ENCODE measurements around the gene DHFR2. TPM values are rescaled to one million over a fixed set of nuclear protein-coding genes. Genes with fewer than 3 reads are reported as not detected.

The DHFR2 gene
- total RNA-seq, 1 donor from 2014 or later = 8.0 TPM

GRCh38 chr3:94043285-94043684 lies 19.4 kb downstream of the DHFR2 start:
- H3K27me3 Mint-ChIP-seq = no peaks in the 10 kb centered on the region
- H3K36me3 Mint-ChIP-seq = peaks cover 15% of the 10 kb centered on the region
- no peak overlapping the region for H3K4me3 Mint-ChIP-seq
- DNase-seq (ENCODE audit: extremely low spot score, unreplicated experiment) = no peak
- no peak for TF ChIP-seq CTCF (conservative IDR thresholded peaks at IDR 0.05)
- no peak overlapping the region for H3K27ac Mint-ChIP-seq
- no peaks in the 10 kb centered on the region for H3K9me3 Mint-ChIP-seq
- H3K4me1 Mint-ChIP-seq (ENCODE audit: unreplicated experiment) = no peaks in the 10 kb centered on the region

- H3K9me3 Mint-ChIP-seq = peaks cover 3% of the 10 kb centered on the region
- H3K27me3 Mint-ChIP-seq = no peaks in the 10 kb centered on the region
- H3K27ac Mint-ChIP-seq = no peak overlapping the region
- no peak for DNase-seq (ENCODE audit: extremely low spot score, unreplicated experiment)
- H3K4me1 Mint-ChIP-seq (ENCODE audit: unreplicated experiment) = no peaks in the 10 kb centered on the region
- no peak overlapping the region for H3K4me3 Mint-ChIP-seq
- peak; percentile 68 for TF ChIP-seq CTCF (conservative IDR thresholded peaks at IDR 0.05)
- H3K36me3 Mint-ChIP-seq = peaks cover 13% of the 10 kb centered on the region
Measured at GRCh38 chr3:94036909-94037507, 25.7 kb downstream of the DHFR2 start.

- H3K9me3 Mint-ChIP-seq = peaks cover 6% of the 10 kb centered on the region
- DNase-seq (ENCODE audit: extremely low spot score, unreplicated experiment) = no peak
- H3K27ac Mint-ChIP-seq = peak within 1 kb of the TSS; percentile 91
- peaks cover 7% of the 10 kb centered on the region for H3K36me3 Mint-ChIP-seq
- TF ChIP-seq CTCF (conservative IDR thresholded peaks at IDR 0.05) = no peak
- peak within 1 kb of the TSS; percentile 85 for H3K4me3 Mint-ChIP-seq
- H3K4me1 Mint-ChIP-seq (ENCODE audit: unreplicated experiment) = no peaks in the 10 kb centered on the region
- no peaks in the 10 kb centered on the region for H3K27me3 Mint-ChIP-seq
Measured at GRCh38 chr3:94028093-94028837, 34.5 kb downstream of the DHFR2 start, which contains the start of gene STX19. TSS of gene STX19 (minus strand) at chr3:94028597. CDS start at chr3:94015269, 13,328 bp downstream.

- Mint-ChIP-seq H3K4me1 (ENCODE audit: unreplicated experiment) (no peaks in the 10 kb centered on the region), H3K4me3 (peak overlapping the region; percentile 1), H3K9me3 (no peaks in the 10 kb centered on the region), H3K27ac (no peak overlapping the region), H3K27me3 (no peaks in the 10 kb centered on the region), H3K36me3 (peaks cover under 1% of the 10 kb centered on the region)
- no peak for DNase-seq (ENCODE audit: extremely low spot score, unreplicated experiment)
- no peak for TF ChIP-seq CTCF (conservative IDR thresholded peaks at IDR 0.05)
Measured at GRCh38 chr3:94026623-94027022, 36.1 kb downstream of the DHFR2 start.

- no peaks in the 10 kb centered on the region for H3K27me3 Mint-ChIP-seq
- H3K36me3 Mint-ChIP-seq = peaks cover 4% of the 10 kb centered on the region
- no peaks in the 10 kb centered on the region for H3K9me3 Mint-ChIP-seq
- no peak for DNase-seq (ENCODE audit: extremely low spot score, unreplicated experiment)
- no peak for TF ChIP-seq CTCF (conservative IDR thresholded peaks at IDR 0.05)
- H3K27ac Mint-ChIP-seq = no peak overlapping the region
- H3K4me1 Mint-ChIP-seq (ENCODE audit: unreplicated experiment) = no peaks in the 10 kb centered on the region
- H3K4me3 Mint-ChIP-seq = no peak overlapping the region
Measured at GRCh38 chr3:94024385-94024784, 38.3 kb downstream of the DHFR2 start.
